Keratinocyte (primary cell): ENCODE results near the gene CMIP.

Source experiments
- EZH2 ChIP-seq: IDR thresholded peaks from one replicate; pipeline ENCODE4 v1.6.1; 2012; ENCODE audit warnings: inconsistent platforms, mild to moderate bottlenecking, low read length, moderate library complexity
- TF ChIP-seq, protein P1 (sequence below), 3 experiments: IDR thresholded peaks in 1 of 3; conservative IDR thresholded peaks in 1 of 3; optimal IDR thresholded peaks in 1 of 3; 2 replicates in 2 of 3; 3 replicates in 1 of 3; pipeline versions ENCODE3 to v1.5.1; 2011; ENCODE audit warnings: low read length in 3 of 3, mild to moderate bottlenecking in 3 of 3, moderate library complexity in 2 of 3, control low read depth in 1 of 3, inconsistent platforms in 1 of 3; ENCODE audit not compliant: insufficient read depth in 2 of 3; ENCODE audit errors: extremely low read depth in 1 of 3

DNA sequence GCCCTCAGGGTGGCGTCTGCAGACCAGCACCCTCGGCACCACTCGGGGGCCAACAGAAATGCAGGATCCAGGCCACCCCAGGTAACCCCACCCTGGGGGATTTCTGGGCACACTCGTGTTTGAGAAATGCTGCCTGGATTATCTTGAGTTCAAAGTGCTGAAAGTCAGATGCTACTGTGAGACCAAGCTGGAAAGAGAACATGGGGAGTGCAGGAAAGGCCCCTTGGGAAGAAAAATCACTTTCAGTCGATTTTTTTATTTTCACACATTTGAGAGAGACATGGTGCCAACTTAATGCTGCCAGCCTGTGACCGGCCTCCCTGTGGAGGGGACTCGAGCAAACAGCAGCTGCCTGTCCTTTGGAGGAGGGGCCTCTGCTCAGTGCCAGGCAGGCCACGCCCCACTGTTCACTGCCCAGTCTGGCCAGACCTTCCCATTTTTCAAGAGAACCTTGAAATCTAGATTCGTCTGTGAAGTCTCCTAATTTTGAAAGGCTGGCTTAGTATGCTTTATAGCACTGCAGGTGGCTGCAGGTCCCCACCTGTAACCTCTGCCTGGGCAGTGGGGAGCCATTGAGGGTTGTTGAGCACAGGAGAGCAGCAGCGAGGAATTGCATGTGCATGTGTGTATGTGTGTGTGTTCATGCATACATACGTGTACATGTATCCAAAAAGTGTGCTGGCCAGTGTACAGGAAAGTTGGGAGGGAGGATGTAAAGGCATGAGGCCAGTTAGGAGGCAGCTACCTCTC is 263.8 kb downstream of the CMIP start:
- TF ChIP-seq, protein P1, sequence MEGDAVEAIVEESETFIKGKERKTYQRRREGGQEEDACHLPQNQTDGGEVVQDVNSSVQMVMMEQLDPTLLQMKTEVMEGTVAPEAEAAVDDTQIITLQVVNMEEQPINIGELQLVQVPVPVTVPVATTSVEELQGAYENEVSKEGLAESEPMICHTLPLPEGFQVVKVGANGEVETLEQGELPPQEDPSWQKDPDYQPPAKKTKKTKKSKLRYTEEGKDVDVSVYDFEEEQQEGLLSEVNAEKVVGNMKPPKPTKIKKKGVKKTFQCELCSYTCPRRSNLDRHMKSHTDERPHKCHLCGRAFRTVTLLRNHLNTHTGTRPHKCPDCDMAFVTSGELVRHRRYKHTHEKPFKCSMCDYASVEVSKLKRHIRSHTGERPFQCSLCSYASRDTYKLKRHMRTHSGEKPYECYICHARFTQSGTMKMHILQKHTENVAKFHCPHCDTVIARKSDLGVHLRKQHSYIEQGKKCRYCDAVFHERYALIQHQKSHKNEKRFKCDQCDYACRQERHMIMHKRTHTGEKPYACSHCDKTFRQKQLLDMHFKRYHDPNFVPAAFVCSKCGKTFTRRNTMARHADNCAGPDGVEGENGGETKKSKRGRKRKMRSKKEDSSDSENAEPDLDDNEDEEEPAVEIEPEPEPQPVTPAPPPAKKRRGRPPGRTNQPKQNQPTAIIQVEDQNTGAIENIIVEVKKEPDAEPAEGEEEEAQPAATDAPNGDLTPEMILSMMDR (optimal IDR thresholded peaks at IDR 0.05 in 1 of 3, IDR thresholded peaks at IDR 0.05 in 1 of 3, conservative IDR thresholded peaks at IDR 0.05 in 1 of 3; ENCODE audit: extremely low read depth in 1 of 3, insufficient read depth in 2 of 3, low read length in 3 of 3): no peak
- TF ChIP-seq EZH2: no peak
